Measurements from ENCODE around the gene KIAA0825.
"Not testable (repeated sequence)": the region's sequence is repeated elsewhere in the genome, so short reads cannot be mapped to it uniquely, and the experiment has no call there.

- TF ChIP-seq POLR2A (IDR thresholded peaks at IDR 0.05), result not testable (repeated sequence)
- TF ChIP-seq, protein P1, sequence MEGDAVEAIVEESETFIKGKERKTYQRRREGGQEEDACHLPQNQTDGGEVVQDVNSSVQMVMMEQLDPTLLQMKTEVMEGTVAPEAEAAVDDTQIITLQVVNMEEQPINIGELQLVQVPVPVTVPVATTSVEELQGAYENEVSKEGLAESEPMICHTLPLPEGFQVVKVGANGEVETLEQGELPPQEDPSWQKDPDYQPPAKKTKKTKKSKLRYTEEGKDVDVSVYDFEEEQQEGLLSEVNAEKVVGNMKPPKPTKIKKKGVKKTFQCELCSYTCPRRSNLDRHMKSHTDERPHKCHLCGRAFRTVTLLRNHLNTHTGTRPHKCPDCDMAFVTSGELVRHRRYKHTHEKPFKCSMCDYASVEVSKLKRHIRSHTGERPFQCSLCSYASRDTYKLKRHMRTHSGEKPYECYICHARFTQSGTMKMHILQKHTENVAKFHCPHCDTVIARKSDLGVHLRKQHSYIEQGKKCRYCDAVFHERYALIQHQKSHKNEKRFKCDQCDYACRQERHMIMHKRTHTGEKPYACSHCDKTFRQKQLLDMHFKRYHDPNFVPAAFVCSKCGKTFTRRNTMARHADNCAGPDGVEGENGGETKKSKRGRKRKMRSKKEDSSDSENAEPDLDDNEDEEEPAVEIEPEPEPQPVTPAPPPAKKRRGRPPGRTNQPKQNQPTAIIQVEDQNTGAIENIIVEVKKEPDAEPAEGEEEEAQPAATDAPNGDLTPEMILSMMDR (IDR thresholded peaks at IDR 0.05), result not testable (repeated sequence)
Observed at GRCh38 chr5:94171070-94171469, 447.3 kb downstream of the KIAA0825 start.

All from adrenal gland (tissue), 5 donors.